GM18505 (cell line): Measurements from ENCODE around the gene TNFAIP2.

Source experiments
- ATAC-seq: cut with Tn5 transposase; IDR thresholded peaks from one replicate; pipeline ENCODE4 v1.9.1; 2021; ENCODE audit not compliant: unreplicated experiment
- POLR2A ChIP-seq: IDR thresholded peaks from 4 replicates; pipeline ENCODE4 v1.6.1; 2011; ENCODE audit warnings: borderline replicate concordance; ENCODE audit not compliant: insufficient read depth, insufficient read length; ENCODE audit errors: extremely low read depth

Gene TNFAIP2

DNA sequence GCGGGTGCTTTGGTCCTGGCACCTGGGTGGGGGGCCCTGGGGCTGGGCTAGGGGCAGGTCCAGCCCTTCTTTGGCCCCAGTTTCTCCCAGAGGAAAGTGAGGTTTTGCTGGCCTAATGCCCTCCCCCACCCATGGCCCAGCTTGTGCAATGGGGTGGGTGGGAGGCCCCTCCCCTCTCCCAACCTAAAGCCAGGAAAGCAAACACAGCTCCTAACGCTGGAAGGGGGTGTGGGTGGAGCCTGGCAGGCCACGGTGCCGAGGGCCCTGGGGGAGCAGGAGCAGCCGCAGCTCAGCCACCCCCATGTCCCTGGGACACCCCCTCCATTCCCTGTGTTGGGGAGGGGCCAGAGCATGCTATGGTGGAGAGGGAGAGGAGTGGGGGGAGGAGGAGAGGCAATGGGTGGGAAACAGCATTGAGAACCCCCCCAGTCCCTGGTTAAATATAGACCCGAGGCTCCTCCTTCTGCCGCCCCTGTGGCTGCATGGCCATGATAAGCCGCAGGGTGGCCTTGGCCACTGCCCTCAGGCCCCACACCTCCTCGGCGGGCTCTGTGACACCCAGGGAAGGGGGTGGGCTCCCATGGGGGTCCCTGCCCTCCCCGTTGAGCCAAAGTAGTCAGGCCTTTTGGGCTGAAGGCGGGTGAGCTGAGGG, 24.1 kb upstream of the TNFAIP2 start:
- ATAC-seq: no peak
- TF ChIP-seq POLR2A: no peak

DNA sequence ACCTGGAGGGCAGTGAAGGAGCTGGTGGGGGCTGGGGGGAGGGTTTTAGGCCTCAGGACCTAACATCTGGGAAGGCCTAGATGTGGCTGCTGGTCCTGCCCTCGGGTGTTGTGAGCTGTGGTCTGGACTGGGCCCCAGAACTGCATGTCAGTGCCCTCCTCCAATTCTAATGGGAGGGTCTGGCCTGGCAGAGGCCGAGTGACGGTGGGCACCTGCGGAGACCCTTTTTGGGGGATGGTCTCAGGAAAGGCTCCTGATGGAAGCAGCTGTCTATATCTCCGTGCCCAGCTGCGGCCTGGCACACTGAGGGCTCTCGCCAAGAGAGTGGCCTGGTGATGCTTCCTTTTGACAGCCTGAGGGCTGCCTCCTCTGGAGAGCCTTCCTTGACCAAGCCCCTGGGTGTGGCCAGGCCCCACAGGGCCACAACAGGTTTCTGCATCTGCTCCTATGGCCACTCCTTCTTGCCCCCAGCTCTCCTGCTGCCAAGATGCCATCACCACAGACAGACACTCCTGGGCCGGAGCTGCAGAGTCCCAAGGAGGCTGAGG, 23.5 kb upstream of the TNFAIP2 start:
- ATAC-seq: no peak
- no peak for TF ChIP-seq POLR2A

DNA sequence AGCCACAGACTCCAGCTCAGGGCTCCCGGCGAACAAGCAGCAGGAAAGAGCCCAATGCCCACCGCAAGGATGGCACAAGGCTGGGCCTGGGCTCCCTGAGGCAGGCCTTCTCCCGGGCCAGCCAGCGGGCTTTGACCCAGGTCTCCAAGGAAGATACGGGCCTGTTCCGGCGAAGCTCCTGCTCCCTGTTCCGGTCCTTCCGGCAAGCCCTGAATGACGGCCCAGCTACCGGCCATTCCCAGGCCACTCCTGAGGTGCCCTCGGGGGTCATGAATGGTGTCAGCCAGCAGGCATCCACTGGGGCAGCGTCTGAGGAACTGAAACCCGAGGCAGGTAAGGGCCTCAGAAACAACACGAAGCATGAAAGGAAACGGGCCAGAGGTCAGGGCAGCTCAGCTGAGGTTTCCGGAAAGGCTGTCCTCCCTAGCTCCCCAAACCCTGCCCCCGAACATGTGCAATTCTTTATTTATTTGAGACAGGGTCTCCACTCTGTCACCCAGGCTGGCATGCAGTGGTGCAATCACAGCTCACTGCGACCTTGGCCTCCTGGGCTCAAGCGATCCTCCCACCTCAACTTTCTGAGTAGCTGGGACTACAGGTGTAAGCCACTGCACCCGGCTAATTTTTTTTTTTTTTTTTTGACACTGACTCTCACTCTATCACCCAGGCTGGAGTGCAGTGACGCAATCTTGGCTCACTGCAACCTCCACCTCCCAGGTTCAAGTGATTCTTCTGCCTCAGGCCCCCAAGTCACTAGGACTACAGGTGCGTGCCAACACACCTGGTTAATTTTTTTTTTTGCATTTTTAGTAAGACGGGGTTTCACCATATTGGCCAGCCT, 22.8 kb upstream of the TNFAIP2 start:
- ATAC-seq: peak; percentile 45

DNA sequence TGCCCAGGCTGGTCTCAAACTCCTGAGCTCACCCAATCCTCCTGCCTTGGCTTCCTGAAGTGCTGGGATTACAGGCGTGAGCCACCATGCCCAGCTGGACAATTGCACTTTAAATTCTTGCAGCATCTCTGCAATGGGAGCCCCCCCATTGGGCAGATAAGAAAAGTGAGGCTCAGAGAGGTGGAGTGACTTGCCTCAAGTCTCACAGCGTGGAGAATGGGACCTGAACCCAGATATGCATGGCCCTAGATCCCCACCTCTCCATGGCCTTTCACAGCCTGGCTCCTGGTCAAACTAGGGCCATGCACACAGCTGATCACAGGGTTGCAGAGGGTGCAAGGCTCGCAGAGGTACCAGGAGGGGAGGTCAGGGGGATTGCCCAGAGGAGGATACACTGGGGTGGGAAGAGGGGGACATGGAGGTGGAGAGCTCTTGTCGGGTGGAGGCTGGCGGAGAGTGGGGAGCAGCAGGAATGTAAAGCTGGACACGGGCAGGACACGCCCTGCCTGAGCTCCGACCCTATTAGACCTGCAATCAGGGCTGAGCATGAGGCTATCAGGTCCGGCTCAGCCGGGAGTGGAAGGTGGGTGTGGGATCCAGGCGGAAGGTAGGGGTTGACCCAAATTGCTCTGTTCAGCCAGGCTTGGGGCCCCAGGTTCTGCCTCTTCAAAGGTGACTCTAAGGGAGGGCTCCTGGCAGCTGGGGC, 21.9 kb upstream of the TNFAIP2 start:
- TF ChIP-seq POLR2A: no peak
- ATAC-seq: no peak

More for the DNA sequence above, 22.8 kb upstream of the TNFAIP2 start:
- no peak for TF ChIP-seq POLR2A

DNA sequence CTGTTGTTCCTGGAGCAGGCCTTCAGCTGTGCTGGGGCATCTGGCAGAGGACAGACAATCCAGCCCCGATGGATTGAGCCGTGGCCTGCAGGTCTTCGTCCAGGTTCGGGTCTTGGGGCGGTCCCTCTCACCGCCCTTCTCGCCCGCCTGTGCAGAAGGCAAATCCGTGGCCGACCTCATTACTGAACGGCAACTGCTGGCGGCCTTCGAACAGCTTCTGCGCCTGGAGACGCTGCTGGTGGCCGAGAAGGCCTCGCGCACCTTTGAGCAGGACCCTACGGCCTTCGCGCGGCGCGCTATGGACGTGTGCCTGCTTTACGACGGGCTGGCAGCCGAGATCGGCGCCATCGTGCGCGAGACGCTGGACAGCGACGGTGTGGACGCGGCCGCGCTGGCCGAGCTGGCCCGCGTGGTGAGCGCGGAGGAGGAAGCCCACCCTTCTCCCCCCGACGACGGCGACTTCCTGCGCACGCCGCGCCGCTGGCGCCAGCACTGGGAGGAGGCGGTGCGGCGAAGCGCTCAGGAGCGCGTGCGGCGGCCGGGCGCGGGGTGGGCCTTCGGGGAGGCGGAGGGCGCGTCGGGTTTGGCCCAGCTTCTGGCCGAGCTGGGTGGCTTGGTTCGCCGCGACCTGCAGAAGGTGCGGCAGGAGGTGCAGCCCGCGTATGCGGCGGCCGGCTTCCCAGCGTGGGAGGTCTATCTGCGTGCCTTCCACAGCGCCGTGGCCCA, 21.1 kb upstream of the TNFAIP2 start:
- ATAC-seq: no peak
- TF ChIP-seq POLR2A: no peak

DNA sequence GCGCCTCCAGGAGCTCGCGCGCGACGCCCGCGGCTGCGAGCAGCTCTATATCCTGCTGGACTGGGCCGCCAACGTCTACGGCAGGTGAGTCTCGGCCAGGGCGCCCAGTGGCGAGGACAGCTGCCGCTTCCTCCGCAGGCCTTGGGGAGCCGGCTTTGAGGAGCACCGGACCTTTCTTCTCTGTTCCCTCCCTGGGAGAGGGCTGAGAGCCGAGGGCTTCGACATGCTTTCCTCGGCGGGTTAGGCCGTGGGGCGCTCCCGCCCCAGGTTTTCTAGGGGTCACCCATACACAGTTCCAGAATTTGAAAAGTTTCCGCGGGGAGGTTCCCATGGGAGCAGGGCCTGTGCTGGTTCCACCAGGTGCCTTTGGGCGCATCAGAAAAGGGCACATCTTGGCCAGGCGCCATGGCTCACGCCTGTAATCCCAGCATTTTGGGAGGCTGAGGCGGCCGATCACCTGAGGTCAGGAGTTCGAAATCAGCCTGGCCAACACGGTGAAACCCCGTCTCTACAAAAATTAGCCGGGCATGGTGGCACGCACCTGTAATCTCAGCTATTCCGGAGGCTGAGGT, 20.5 kb upstream of the TNFAIP2 start:
- TF ChIP-seq POLR2A: no peak
- ATAC-seq: no peak

DNA sequence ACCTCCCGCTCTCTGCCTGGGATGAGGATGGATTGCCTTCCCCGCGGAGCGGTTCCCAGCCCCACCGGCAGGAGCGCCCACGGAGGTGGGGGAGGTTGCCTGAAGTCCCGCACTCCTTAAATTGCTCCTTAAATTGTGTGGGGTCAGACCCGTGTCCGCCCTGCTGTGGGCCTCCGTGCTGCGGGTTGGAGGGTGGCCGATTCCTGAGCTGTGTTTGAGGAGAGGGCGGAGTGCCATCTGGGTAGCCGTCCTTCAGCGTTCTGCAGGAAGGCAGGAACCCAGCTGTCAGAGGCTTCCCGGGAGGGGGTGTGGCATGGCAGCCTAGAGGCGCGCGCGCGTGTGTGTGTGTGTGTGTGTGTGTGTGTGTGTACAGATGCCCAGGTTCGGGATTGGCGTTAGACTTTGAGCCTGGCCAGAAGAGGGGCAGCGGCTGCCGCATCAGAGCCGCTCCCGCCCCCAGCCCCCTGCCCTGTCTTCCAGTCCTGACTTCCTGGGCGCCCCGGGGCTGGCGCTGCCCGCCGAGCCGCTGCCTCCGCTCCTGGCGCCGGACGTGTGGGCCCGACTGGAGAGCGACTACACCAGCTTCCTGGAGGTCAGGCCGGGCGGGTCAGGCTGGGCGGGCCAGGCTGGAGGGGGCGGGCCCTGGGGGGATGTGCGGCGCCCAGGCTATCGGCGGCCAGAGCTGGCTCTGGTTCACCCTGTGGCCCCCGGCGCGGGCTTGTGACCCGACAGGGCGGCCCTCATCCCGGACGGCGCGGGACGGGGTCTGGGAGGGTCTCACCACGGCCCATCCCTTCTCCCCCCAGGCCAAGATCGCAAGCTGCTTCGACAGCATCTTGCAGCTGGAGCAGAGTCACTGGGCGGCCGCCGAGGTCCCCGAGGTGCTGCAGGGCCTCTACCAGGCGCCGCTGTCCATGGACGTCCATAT, 19.5 kb upstream of the TNFAIP2 start:
- TF ChIP-seq POLR2A: no peak

DNA sequence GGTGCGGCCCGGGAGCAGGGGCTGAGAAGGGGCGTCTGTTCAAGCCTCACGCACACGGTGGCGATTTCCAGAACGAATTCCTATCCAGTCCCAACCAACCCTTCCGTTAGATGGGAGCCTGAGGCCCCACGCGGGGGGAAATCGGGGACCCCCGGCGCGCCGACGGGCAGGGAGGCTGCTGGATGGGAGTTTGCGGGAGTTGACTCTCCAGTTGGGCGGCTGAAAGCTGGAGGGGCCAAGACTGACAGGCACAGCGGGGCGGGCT, 18.9 kb upstream of the TNFAIP2 start:
- TF ChIP-seq POLR2A: no peak
- no peak for ATAC-seq

More for the DNA sequence above, 19.5 kb upstream of the TNFAIP2 start:
- no peak for ATAC-seq

DNA sequence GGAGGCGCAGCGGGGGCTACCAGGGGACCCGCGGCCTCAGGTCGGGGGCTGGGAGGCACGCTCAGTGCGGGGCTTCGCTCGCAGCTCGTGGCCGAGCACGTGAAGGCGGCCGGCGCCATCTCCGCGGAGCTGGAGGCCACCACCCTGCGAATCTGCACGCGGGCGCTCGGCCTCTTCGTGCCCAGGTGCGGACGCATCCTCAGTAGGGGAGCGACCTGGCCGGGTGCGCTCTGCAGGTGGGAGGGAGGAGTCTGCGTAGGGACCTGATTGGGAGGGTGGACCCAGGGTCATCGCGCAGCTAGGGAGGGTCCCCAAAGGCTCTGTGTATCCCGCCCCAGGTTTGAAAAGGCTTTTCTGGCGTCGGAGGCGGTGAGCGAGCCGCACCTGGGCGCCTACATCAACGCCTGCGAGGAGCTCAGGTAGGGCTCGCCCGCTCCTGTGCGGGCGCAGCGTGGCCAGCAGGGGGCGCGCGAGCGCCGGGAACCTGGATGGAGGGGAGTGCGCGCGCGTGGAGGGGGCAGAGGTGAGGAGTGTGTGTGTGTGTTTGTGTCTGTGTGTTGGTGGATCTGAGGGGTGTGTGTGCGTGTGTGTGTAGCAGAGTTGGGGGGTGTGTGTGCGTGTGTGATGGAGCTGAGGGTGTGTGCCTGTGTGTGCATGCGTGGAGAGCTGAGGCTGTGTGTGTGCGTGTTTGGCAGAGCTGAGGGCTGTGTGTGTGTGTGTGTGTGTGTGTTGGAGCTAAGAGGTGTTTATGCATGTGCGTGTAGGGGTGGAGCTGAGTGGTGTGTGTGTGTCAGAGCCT, 18.4 kb upstream of the TNFAIP2 start:
- ATAC-seq: no peak
- TF ChIP-seq POLR2A: no peak

DNA sequence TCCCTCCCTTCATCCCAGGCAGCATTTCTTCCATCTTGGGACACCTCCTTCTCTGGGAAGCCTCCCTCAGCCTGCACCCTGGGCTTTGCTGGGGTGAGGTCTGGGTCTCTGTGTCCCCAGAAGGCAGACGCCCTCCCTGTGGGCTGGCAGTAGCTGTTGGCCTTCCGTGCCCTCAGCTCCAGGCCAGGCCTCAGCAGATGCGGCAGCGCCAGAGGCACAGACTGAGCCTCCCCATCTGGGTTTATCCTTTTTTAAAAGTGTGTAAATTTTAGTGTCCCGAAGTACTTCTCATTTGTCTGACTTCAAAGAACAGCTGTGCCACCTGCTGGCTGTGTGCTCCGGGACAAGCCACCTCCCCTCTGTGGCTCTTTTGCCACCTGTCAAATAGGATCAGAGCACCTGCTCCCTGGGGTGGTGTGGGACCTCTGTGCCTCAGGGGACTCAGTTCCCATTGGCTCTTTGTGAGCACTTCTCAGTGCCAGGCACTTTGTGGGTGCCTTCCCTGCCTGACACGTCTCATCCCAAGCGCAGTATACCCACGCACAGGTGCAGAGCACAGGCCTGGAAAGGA, 17.6 kb upstream of the TNFAIP2 start:
- no peak for ATAC-seq
- TF ChIP-seq POLR2A: no peak

DNA sequence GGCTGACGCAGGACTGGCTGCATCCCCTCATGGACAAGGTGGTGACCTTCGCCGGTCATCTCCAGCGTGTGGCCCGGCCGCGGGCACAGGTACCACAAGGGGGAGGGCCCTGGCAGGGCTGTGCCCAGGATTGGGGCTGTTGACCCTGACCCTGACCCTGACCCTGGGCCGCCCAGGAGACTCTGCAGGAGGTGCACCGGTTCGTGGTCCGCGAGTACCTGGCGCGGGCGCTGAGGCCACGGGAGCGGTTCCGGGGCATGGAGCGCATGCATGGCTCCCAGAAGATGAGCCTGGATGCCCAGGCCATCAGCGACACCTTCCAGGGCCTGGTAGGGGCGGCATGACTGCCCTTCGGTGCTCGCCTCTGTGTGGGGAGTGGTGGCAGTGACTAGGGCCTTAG, 15.8 kb upstream of the TNFAIP2 start:
- no peak for ATAC-seq
- TF ChIP-seq POLR2A: no peak
